ENCODE results near the gene KCNK13. TPM values are rescaled to one million over a fixed set of nuclear protein-coding genes. Genes with fewer than 3 reads are reported as not detected.

The KCNK13 gene
- total RNA-seq, 1 experiment from 2014 or later, result 0.17 TPM

- H3K27ac Mint-ChIP-seq, result no peak overlapping the region
- H3K27me3 Mint-ChIP-seq (ENCODE audit: low read depth), result peaks cover 4% of the 10 kb centered on the region; the same call in 1 of the 2 replicates
- H3K4me1 Mint-ChIP-seq, result no peaks in the 10 kb centered on the region
- POLR2A ChIA-PET, result no interaction called here
- ATAC-seq (no peak), DNase-seq (ENCODE audit: low spot score) (no peak)
- CTCF ChIA-PET, result no interaction called here
- H3K4me3 Mint-ChIP-seq, result no peak overlapping the region
- H3K36me3 Mint-ChIP-seq, result no peaks in the 10 kb centered on the region
- peaks cover 8% of the 10 kb centered on the region for H3K9me3 Mint-ChIP-seq
- TF ChIP-seq HMGXB4 (CRISPR knock-in tag; IDR thresholded peaks at IDR 0.05) (no peak), TEAD1 (CRISPR knock-in tag; IDR thresholded peaks at IDR 0.05) (no peak), ZNF121 (CRISPR knock-in tag; IDR thresholded peaks at IDR 0.05) (no peak), FOXK1 (CRISPR knock-in tag; IDR thresholded peaks at IDR 0.05) (no peak), ETV6 (CRISPR knock-in tag; IDR thresholded peaks at IDR 0.05) (no peak), ESRRA (CRISPR knock-in tag; IDR thresholded peaks at IDR 0.05; ENCODE audit: borderline replicate concordance) (no peak), ZNF425 (CRISPR knock-in tag; conservative IDR thresholded peaks at IDR 0.05) (no peak), FOXP1 (CRISPR knock-in tag; IDR thresholded peaks at IDR 0.05; ENCODE audit: borderline replicate concordance) (no peak), MAX (CRISPR knock-in tag; IDR thresholded peaks at IDR 0.05) (no peak), RORB (CRISPR knock-in tag; IDR thresholded peaks at IDR 0.05) (no peak), PRDM15 (CRISPR knock-in tag; IDR thresholded peaks at IDR 0.05) (no peak), IRF2 (CRISPR knock-in tag; IDR thresholded peaks at IDR 0.05; ENCODE audit: borderline replicate concordance, low read depth) (no peak), CTCF (IDR thresholded peaks at IDR 0.05) (no peak), ZNF219 (CRISPR knock-in tag; IDR thresholded peaks at IDR 0.05; ENCODE audit: borderline replicate concordance) (no peak), ZNF512 (CRISPR knock-in tag; IDR thresholded peaks at IDR 0.05; ENCODE audit: borderline replicate concordance) (no peak)
Measured at GRCh38 chr14:90118027-90118426, 56.2 kb downstream of the KCNK13 start.
